ENCODE results near the gene POFUT2.
A peak's percentile ranks its signal among the peaks of the same experiment; 100 is the strongest.

POFUT2 gene, protein sequence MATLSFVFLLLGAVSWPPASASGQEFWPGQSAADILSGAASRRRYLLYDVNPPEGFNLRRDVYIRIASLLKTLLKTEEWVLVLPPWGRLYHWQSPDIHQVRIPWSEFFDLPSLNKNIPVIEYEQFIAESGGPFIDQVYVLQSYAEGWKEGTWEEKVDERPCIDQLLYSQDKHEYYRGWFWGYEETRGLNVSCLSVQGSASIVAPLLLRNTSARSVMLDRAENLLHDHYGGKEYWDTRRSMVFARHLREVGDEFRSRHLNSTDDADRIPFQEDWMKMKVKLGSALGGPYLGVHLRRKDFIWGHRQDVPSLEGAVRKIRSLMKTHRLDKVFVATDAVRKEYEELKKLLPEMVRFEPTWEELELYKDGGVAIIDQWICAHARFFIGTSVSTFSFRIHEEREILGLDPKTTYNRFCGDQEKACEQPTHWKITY

GRCh38 chr21:45287438-45288391, at the start of gene POFUT2:
Gene POFUT2, minus strand, starts transcription at chr21:45287895. Its CDS starts 24 bp downstream, at chr21:45287871.
- peak; percentile 99 for DNase-seq (ENCODE audit: low read depth, low spot score)

DNA sequence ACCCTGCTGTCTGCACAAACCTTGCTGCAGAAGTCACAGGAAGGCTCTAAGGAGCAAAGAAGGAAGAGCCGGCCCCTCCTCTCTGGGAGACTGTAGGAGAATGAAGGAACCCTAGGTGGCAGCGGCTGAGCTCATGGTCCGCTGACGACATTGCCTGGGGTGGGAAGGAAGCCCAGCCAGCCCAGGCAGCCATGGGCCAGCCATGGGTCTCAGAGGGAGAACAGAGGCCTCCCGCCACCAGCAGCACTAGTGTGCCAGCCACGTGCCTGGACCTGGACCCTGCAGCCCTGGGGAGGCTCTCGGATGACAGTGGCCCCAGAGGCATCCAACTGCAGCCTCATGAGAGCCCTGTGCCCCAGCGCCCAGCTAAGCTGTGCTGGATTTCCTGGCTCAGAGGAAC, 49.2 kb upstream of the POFUT2 start:
- DNase-seq (ENCODE audit: low read depth, low spot score) = no peak

GRCh38 chr21:45336535-45336810, 48.8 kb upstream of the POFUT2 start:
- DNase-seq (ENCODE audit: low read depth, low spot score) = no peak

DNA sequence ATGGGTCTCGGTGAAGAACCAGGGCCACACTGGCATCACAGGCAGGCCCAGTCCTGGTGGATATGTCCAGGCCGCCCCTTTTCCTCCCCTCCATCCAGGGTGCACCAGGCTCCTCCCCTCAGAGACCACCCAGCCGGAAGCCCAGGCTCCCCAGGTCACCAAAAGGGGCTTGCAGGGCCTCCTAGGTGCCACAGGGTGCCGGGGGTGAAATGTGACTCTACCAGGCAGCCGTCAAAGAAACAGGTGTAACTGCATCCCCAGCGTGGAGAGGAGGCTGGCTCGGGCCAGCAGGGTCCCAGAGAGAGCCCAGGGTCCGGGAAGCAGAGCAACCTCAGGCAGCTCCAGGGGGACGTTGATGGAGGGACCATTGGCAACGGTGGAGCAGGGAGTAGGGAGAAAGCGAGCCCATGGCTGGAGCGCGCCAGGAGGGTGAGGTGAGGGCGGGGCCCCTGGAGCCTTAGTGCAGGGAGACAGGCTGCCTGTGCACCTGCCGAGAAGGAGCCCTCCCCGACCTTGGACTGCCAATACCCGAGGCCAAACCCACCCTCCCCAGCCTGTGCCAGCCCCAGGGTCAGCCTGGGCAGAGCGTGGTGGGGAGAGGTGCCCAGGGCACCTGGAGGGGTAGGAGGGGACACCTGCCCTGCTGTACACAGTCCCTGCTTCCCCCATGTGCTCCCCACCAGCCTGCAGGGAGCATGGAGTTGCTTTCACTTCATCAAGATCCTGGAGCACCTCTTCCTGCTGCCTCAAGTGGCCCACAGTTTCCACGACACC, 48.3 kb upstream of the POFUT2 start:
- no peak for DNase-seq (ENCODE audit: low read depth, low spot score)

GRCh38 chr21:45335151-45335760, 47.6 kb upstream of the POFUT2 start:
- DNase-seq (ENCODE audit: low read depth, low spot score) = no peak

DNA sequence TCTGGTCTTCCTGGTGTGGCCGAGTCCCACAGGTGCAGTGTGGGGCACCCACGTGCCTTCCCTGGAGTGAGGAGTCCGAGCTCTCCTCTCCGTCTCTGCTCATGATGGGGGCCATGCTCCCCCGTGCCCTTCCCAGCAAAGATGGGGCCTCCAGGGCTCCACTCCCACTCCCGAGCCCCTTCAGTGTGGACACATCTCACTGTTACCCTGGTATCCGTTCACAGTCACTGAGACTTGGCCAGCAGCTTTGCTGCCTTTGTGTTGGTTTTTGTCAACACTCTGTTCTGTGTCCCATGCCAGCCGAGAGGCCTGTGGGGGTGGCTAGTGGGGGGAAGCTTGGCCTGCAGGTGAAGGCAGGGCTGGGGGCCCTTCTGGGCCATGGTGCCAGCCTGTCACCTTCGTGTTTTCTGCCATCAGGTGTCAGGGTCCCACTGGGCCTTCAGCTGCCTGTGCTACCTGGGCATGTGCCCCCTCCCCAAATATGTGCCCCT, 46.9 kb upstream of the POFUT2 start:
- no peak for DNase-seq (ENCODE audit: low read depth, low spot score)

DNA sequence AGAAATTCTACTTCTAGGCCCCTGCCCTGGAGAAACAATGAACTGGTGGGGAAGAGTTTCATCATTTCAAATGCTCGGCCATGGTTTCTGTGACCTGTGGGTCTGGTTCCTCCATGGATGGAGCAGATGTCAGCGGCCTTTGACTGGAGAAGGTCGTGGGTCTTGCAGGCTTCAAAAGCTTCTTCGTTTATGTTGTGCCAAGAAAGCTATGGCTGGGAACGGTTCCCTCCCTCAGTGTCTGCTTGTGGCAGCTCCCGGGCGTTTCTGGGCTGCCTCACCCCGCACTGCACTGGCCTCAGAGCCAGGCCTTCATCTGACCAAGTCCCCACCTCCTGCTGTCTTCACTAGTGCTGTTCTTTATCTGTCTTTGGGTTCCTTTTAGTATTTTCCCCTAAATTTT, 46.4 kb upstream of the POFUT2 start:
- DNase-seq (ENCODE audit: low read depth, low spot score) = no peak

- no peak for DNase-seq (ENCODE audit: low read depth, low spot score)
Measured at GRCh38 chr21:45333583-45334121, 46.0 kb upstream of the POFUT2 start.

- DNase-seq (ENCODE audit: low read depth, low spot score) = no peak
Measured at GRCh38 chr21:45332981-45333582, 45.4 kb upstream of the POFUT2 start.

DNA sequence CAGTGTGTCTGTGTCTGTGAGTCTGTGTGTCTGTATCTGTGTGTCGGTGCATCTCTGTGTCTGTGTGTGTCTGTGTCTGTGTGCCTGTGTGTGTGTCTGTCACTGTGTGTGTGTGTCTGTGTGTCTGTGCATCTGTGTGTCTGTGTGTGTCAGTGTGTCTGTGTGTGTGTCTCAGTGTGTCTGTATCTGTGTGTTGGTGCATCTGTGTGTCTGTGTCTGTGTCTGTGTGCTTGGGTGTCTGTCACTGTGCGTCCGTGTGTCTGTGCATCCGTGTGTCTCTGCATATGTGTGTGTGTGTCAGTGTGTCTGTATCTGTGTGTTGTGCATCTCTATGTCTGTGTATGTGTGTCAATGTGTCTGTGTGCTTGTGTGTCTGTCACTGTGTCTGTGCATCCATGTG, 44.7 kb upstream of the POFUT2 start:
- no peak for DNase-seq (ENCODE audit: low read depth, low spot score)

DNA sequence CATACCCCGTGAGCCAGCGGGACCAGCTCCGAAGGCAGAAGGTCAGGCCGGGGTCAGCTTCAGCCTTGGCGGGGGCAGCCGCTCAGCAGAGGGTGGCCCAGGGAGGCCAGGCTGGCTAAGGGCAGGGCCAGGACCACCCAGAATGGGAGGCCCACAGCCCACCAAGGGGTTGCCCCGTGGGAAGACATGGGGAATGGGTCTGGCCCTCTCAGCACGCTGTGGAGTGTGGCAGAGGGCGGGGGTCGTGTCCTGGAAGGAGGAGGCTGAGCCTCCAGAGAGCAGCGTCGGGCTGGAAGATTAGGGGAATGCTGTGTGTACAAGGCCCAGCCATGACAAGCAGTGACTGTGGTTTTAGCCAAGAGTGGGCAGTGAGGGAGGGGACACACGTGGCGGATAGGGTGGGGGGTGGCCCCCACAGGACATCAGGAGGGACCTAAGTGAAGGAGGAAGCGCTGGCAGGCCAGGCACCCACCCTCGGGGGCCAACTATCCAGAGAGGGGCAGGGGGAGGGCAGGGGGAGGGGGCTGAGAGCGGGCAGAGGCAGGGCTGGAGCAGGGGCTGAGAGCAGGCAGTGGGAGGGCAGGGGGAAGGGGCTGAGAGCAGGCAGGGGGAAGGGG, 43.9 kb upstream of the POFUT2 start:
- DNase-seq (ENCODE audit: low read depth, low spot score) = no peak

- no peak for DNase-seq (ENCODE audit: low read depth, low spot score)
Measured at GRCh38 chr21:45330851-45331261, 43.2 kb upstream of the POFUT2 start.

- DNase-seq (ENCODE audit: low read depth, low spot score) = no peak
Measured at GRCh38 chr21:45330075-45330781, 42.5 kb upstream of the POFUT2 start.

- DNase-seq (ENCODE audit: low read depth, low spot score) = no peak
Measured at GRCh38 chr21:45329261-45330074, 41.8 kb upstream of the POFUT2 start.

GRCh38 chr21:45328198-45329091, 40.8 kb upstream of the POFUT2 start:
- no peak for DNase-seq (ENCODE audit: low read depth, low spot score)

GRCh38 chr21:45327441-45328197, 39.9 kb upstream of the POFUT2 start:
- no peak for DNase-seq (ENCODE audit: low read depth, low spot score)

- DNase-seq (ENCODE audit: low read depth, low spot score) = no peak
Measured at GRCh38 chr21:45326891-45327440, 39.3 kb upstream of the POFUT2 start.

Measured in activated CD4-positive, CD25-positive, alpha-beta regulatory T cell treated with anti-CD3 and anti-CD28 coated beads, Interleukin-2, amount 50 U/mL, for 16 hours (primary cell).